HG03066 (cell line): ENCODE data around the gene TTLL1.
A peak's percentile ranks its signal among the peaks of the same experiment; 100 is the strongest.

Experiments used
- ATAC-seq: cut with Tn5 transposase; IDR thresholded peaks from one replicate; pipeline ENCODE4 v1.9.1; 2021; ENCODE audit warnings: low read depth; ENCODE audit not compliant: unreplicated experiment

The TTLL1 gene

DNA sequence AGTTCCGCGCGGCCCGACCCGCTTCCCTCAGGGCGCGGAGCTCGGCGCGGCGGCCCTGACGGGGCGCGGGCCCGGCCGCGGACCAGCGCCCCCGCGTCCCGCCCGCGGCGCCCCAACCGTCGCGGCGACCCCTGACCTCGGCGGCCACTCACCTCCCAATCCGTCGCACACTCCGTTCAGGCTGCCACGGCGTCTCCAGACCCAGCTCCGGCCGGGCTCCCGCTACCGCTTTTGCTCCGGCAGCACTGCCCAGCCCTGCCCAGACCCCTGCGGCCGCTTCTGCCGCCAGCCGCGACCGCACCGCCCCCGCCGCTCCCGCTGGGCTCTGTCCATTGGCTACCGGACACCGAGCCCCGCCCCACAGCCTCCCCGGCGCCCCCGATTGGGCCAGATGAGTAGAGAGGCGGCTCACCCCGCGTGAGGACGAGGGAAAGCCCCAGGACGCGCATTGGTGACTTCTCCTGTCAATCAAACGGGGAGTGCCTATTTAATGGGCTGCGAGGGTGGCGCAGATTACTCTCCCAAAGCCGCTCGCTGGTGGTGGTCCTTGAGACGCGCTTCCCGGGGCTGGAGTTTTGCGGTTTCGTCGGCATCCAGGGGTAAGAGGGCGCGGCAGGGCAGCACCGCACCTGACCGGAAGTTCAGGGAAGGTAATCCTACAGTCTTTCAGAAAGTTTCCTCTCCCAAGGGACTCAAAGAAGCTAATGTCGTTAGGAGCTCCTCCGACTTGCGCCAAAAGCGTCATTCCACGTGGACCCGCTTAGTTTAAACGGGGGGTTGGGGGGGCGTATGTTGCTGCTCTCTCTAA, 74.1 kb downstream of the TTLL1 start, which contains the start of gene PACSIN2:
TSS of gene PACSIN2 (minus strand) at position 281 of the 808 bp plus-strand sequence. CDS start 103,069 bp downstream, outside the sequence.
- ATAC-seq, result peak; percentile 88

DNA sequence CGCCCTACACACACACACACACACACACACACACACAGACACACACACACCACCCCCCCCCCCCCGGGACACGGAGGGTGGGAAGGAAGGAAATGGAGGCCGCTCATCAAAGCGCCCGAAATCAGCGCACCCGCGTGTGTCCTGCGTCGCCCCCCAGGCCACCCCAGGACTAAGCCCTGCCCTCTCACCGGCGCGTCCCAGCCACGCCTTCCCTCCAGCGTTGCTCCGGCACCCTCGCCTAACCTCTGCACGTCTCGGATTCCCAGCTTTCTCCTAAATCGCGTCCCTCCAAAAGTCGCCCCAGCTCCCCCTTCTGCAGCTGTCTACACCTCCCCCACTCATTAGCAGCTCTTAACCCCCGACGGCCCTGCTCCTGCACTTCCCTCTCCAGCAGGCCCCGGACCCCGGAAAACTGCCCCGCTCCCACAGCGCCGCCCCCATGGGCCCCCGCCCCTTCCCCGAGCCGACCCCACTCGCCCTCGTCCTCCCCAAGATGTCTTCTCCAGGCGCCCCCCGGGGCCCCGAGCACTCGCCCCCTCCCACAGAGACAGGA, 74.8 kb downstream of the TTLL1 start:
- ATAC-seq, result no peak

DNA sequence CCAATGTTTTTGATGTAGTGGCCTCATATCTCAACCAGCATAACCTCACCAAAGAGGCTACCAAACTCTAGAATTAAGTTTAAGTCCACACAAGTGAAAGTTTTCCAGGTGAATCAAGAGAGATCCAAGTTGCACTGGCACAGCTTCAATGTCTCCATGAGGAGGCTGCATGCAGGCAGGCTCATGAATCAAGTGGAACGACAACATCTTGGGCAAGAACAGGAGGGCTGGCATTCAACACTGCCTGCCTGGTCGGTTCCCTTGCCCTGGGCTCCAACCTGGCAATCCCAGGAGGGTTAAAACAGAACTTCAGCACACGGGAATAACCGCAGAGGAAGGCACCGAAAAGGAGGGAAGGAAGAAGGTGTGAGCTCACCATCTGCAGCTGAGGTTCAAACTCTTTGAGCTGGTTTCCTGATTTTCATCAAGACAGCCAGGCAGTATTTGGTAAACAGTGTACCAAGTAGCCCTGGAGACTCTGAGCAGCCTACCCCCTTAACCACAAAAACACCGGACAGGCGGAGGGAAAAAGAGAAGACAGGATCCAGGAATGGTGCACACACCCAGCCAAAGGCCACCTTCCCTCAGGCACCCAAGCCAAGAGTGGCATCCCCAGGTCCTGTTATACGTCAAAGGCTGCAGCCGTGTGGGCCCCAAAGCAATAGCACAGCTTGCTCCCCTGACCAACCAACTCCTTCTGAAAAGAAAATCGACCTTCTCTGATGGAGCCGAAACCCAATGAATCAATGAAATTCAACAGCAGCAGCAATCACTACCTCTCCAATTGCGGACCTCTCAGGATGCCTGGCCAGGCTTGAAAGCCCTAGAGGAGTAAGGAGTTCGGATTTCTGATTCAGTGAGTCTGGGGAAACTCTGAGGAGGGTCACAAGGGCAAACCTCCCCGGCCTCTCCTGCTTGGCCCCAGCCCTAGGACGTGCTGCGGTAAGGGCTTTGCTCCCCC, 75.6 kb downstream of the TTLL1 start:
- no peak for ATAC-seq

- ATAC-seq, result no peak
Observed at GRCh38 chr22:43012390-43012789, 76.8 kb downstream of the TTLL1 start.

- no peak for ATAC-seq
Observed at GRCh38 chr22:43011079-43011478, 78.1 kb downstream of the TTLL1 start.

GRCh38 chr22:43009444-43009843, 79.7 kb downstream of the TTLL1 start:
- no peak for ATAC-seq

GRCh38 chr22:43008921-43009320, 80.3 kb downstream of the TTLL1 start:
- no peak for ATAC-seq

- no peak for ATAC-seq
Observed at GRCh38 chr22:43008509-43008908, 80.7 kb downstream of the TTLL1 start.

DNA sequence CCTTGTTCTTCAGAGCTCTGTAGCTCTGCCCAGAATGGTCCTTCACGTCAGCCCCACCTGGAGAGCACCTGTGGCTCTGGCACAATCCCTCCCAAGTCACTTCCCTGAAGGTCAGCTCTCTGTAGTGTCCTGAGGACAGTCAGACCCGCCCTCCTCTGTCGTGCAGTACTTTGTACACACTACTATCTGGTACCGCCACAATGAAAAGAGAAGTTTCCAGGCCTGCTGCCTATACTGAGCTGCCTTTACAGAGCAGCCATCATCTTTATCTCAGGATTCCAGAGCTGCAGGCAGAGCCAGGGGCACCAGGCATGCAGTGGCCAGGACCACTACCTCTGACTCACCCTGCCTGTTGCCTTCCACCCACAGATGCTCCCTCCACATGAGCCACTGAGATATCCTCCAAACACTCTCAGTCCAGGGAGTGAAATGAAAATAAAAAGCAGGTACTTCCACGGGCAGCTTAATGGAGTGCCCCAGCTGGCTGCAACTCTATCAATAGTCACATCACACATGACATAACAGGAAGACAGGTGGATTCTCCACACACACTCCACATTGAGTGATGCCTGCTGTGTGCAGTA, 81.6 kb downstream of the TTLL1 start:
- no peak for ATAC-seq

- ATAC-seq, result no peak
Observed at GRCh38 chr22:43006753-43007152, 82.4 kb downstream of the TTLL1 start.

- no peak for ATAC-seq
Observed at GRCh38 chr22:43006016-43006505, 83.1 kb downstream of the TTLL1 start.

- no peak for ATAC-seq
Observed at GRCh38 chr22:43005106-43005505, 84.1 kb downstream of the TTLL1 start.

DNA sequence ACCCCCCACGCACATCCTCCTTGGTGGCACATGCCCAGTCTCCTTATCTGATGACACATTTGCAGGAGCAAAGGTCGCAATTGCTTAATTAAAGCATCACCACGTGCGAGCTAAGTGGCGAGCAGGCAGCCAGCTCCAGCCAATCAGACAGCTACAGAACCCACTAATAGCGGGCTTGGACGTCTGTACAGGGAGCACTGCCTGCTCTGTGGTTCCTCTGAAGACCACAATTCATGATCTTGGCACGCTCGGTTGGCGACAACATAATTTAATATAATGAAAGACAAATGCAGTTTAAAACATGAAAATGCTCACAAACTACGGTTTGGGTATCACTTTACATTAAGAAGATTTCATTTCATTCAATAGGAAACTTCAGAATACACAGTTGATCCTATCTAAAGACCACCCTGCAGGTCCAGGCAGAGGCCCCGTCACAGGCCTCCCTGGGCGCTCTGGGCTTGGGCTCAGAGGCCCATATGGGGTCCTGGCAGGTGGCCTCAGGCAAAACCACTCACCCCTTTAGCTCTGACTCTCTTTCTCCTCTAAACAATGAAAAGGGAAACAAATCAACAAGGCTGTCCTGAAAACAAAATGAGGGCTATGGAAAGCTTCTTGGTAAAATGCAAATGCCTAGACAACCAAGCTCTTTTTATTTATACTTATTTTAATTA, 84.7 kb downstream of the TTLL1 start:
- ATAC-seq, result no peak

DNA sequence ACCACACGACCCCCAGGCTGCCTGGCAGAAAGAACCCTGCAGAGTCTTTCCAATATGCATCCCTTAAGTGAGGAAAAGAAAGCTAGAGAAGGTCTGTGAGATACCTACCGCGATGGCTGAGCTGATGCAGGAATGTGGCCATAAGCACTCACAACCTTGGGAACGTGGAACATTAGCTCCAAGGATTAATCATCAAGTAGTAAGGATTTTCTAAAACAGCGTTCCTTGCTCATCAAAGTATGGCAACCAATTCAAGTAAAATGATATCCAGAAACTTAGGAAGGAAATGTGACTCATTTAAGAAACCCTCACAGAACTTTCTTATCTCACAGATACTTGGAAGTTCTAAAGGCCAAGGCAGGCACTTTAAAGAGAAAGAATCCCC, 87.0 kb downstream of the TTLL1 start:
- ATAC-seq, result no peak

DNA sequence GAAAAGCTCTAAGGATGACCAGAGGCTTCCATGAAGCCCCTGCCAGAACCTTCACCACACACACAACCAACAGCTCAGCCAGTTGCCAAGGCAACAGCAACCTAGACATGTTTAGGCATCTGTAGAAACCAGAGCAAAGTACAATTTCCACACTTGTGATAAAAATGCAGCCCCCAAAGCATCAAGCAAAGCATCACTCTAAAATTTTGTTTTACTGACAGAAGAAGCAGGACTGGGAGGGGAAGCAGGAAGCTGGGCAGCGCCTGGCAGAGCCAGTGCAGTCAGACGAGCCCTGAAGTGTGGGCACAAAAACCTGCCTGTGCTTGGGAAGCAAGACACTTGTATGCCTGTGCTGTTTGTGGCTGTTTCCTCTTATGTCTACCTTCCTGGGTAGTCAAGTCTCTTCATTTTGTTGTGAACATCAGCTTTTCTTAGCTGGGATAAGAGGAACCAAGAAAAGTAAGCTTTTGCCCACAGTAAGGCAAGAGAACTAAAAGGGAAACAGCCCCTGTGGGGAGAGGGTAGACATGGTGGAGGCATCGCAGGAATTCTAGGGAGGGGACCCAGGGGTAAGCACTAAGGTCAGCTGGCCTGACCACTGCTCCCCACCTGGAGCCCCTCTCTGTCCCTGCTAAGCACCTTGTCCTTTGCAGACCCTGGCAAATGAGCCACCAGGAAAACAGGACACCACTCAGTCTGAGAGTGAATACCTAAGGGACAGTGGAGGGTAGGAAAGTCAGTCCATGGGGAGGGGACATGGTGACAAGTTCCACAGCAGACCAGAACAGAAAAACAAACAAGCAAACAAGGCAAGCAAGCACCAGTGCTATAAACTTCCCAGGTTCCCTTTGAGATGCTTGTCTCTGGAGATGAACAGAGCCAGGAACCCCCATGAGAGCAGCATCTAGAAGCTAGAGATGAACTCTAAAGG, 87.7 kb downstream of the TTLL1 start:
- no peak for ATAC-seq

- no peak for ATAC-seq
Observed at GRCh38 chr22:43000441-43001175, 88.6 kb downstream of the TTLL1 start.

- no peak for ATAC-seq
Observed at GRCh38 chr22:42997582-42998090, 91.6 kb downstream of the TTLL1 start.
